Neutrophil (primary cell): ENCODE data around the gene TINCR.

ENCODE experiments used
- H3K27ac ChIP-seq: fragments of 200-600 bp; sonication (generic); 2 replicates; pipeline ENCODE4 v1.5.1; 2016; ENCODE audit warnings: mild to moderate bottlenecking, moderate library complexity
- H3K27me3 ChIP-seq: fragments of 200-600 bp; sonication (generic); 2 replicates; pipeline ENCODE4 v1.6.0; 2016; ENCODE audit warnings: mild to moderate bottlenecking
- H3K36me3 ChIP-seq: fragments of 200-600 bp; sonication (generic); 2 replicates; pipeline ENCODE4 v1.5.1; 2017
- H3K4me1 ChIP-seq, 2 experiments: fragments of 200-600 bp in 1 of 2; sonication (generic) in 1 of 2; 1 replicate in 1 of 2; 2 replicates in 1 of 2; pipeline versions ENCODE4 v1.5.1 to v1.6.1; 2013 to 2016; ENCODE audit warnings: low read depth in 1 of 2, low read length in 1 of 2, mild to moderate bottlenecking in 1 of 2, moderate library complexity in 1 of 2; ENCODE audit not compliant: control insufficient read depth in 1 of 2, insufficient read depth in 1 of 2
- H3K4me3 ChIP-seq, 2 experiments: fragments of 200-600 bp in 1 of 2; sonication (generic) in 1 of 2; 1 replicate in 1 of 2; 2 replicates in 1 of 2; pipeline ENCODE4 v1.5.1; 2013 to 2016; ENCODE audit warnings: low read depth in 1 of 2, low read length in 1 of 2, mild to moderate bottlenecking in 1 of 2, moderate library complexity in 1 of 2
- H3K9me3 ChIP-seq: fragments of 200-600 bp; sonication (generic); 2 replicates; pipeline ENCODE4 v1.5.1; 2016
- CTCF ChIP-seq: fragments of 200-600 bp; sonication (generic); IDR thresholded peaks from 2 replicates; pipeline ENCODE4 v1.5.1; 2016; ENCODE audit warnings: antibody characterized with exemption

TINCR gene

GRCh38 chr19:5591476-5591875, 23.7 kb upstream of the TINCR start:
- Histone ChIP-seq H3K4me3 (no peak overlapping the region), H3K27me3 (no peaks in the 10 kb centered on the region), H3K4me1 (no peaks in the 10 kb centered on the region), H3K27ac (no peak overlapping the region), H3K9me3 (no peaks in the 10 kb centered on the region), H3K36me3 (peaks cover 100% of the 10 kb centered on the region)
- no peak for TF ChIP-seq CTCF

DNA sequence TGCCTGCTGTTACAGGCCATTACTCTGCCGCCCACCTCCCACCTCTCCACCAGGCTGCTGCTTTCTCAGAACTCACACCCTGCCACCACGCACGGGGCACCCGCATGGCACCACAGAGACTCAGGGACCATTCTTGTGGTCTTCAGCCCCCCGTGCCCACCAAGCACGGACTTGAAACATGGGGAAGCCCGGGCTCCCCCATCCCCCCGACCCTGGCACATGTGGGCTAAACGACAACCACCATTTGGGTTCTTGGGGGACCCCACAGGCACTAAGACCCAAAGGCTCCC, 23.1 kb upstream of the TINCR start:
- H3K4me3 ChIP-seq, result no peak overlapping the region
- no peaks in the 10 kb centered on the region for H3K27me3 ChIP-seq
- H3K9me3 ChIP-seq, result no peaks in the 10 kb centered on the region
- H3K36me3 ChIP-seq, result peaks cover 99% of the 10 kb centered on the region
- no peak overlapping the region for H3K27ac ChIP-seq
- TF ChIP-seq CTCF, result no peak
- peaks cover 0 to 5% of the 10 kb centered on the region in 2 experiments for H3K4me1 ChIP-seq

DNA sequence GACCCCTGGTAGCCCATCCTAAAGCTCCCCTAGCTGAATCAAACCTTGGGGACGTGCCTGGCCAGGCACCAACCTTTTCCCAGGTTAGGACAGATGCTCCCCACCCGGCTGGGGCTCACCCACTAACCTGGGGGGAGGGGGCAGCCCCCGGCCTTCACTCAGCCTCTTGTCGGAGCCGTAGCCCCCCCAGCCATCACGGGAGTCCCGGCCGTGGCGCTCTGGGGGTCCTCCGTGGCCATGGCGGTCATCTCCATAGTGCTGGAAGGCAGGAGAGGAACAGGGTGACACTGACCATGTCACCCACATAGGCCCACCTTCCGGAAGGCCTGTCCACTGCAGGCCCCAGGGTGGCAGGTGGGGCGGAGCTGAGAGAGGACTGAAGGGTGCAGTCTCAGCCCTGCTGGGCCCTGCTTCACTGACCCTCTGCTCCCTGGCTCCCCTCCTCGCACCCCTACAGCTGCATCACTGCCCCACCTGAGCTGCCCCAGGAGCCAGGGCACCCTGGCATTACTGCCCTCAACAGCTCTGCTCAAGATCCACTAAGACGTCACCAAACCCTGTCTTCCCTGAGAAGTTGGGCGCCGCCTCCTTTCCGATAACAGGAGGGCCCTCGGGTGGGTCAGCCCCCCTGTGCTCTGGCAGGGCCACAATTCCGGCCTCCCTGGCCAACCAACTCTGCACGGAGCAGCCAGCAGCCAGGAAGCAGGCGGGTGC, 22.6 kb upstream of the TINCR start:
- TF ChIP-seq CTCF, result no peak
- no peaks in the 10 kb centered on the region for H3K9me3 ChIP-seq
- peaks cover 95% of the 10 kb centered on the region for H3K36me3 ChIP-seq
- H3K4me3 ChIP-seq, result no peak overlapping the region
- H3K27me3 ChIP-seq, result no peaks in the 10 kb centered on the region
- peaks cover 0 to 7% of the 10 kb centered on the region in 2 experiments for H3K4me1 ChIP-seq
- no peak overlapping the region for H3K27ac ChIP-seq

- no peaks in the 10 kb centered on the region for H3K9me3 ChIP-seq
- H3K36me3 ChIP-seq, result peaks cover 92% of the 10 kb centered on the region
- H3K4me1 ChIP-seq, result peaks cover 0 to 7% of the 10 kb centered on the region in 2 experiments
- TF ChIP-seq CTCF, result no peak
- no peaks in the 10 kb centered on the region for H3K27me3 ChIP-seq
- H3K27ac ChIP-seq, result no peak overlapping the region
- no peak overlapping the region for H3K4me3 ChIP-seq
Measured at GRCh38 chr19:5588906-5589676, 21.3 kb upstream of the TINCR start.

DNA sequence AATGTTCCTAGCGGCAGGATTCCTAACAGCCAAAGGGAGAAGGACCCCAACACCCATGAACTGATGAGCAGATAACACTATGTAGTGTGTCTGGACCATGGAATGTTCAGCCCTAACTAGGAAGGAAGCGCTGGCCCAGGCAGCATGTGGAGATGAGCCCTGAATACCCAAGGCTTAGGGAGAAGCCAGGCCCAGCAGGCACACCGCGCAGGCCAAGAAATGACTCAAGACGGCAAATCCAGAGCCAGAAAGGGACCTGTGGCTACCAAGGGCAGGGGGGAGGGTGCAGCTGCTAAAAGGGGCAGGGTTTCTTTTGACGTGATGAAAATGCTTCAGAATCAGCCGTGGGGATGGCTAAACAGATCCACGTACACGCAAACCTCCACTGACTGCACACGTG, 20.7 kb upstream of the TINCR start:
- Histone ChIP-seq H3K27me3 (no peaks in the 10 kb centered on the region), H3K9me3 (no peaks in the 10 kb centered on the region), H3K4me1 (peaks cover 0 to 13% of the 10 kb centered on the region in 2 experiments), H3K4me3 (no peak overlapping the region), H3K27ac (no peak overlapping the region), H3K36me3 (peaks cover 86% of the 10 kb centered on the region)
- no peak for TF ChIP-seq CTCF
